Measurements from ENCODE around the gene AKAP6. TPM values are rescaled to one million over a fixed set of nuclear protein-coding genes. Genes with fewer than 3 reads are reported as not detected.
A peak's percentile ranks its signal among the peaks of the same experiment; 100 is the strongest.

Gene AKAP6
- total and polyA plus RNA-seq, 2 experiments from 2014 or later, result 0.38 to 0.42 TPM

DNA sequence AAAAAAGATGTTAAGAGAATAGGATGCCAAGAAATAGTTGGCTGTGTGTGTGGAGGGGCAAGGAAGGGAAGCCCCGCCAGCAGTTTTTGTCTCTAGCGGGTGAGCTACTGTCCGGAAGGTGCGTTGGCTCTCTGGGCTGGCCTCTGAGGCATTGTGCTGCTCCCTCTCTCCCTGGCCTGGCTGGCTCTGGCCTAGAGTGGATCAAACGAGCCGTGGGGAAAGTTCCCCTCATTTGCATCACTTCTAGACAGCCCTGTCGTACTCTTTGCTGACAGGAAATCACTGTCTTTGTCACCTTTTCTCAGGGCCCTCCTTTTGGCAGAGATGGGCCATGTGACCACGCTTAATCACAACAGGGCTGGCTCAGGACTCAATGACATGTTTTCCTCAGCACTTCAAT lies 373.5 kb downstream of the AKAP6 start:
- no peaks in the 10 kb centered on the region; the same call in 1 of the 2 replicates for H3K9me2 ChIP-seq (ENCODE audit: insufficient read depth)
- no peak overlapping the region for H3K4me3 ChIP-seq
- no peaks in the 10 kb centered on the region for H3F3A ChIP-seq (replicated peaks; ENCODE audit: low read depth)
- no peaks in the 10 kb centered on the region for H3K79me2 ChIP-seq (replicated peaks; ENCODE audit: insufficient read depth)
- DNase-seq (ENCODE audit: low spot score) (peak; percentile 69), ATAC-seq (peak; percentile 94)
- H3K36me3 ChIP-seq (ENCODE audit: insufficient read depth), result no peaks in the 10 kb centered on the region
- no peaks in the 10 kb centered on the region for H3K4me1 ChIP-seq (ENCODE audit: insufficient read depth)
- TF ChIP-seq CREB1 (CRISPR knock-in tag; IDR thresholded peaks at IDR 0.05; ENCODE audit: low read depth) (no peak), STAT1 (IDR thresholded peaks at IDR 0.05; ENCODE audit: unreplicated experiment) (no peak), EZH2 (IDR thresholded peaks at IDR 0.05; ENCODE audit: low read depth, unreplicated experiment) (no peak), POLR2AphosphoS5 (IDR thresholded peaks at IDR 0.05; ENCODE audit: low read depth) (no peak), ZNF114 (CRISPR knock-in tag; IDR thresholded peaks at IDR 0.05) (no peak), CTCF (conservative IDR thresholded peaks at IDR 0.05; ENCODE audit: low read depth in 2 of 2) (no peak), ETS1 (IDR thresholded peaks at IDR 0.05) (no peak), EZH2phosphoT487 (IDR thresholded peaks at IDR 0.05; ENCODE audit: unreplicated experiment) (no peak), ZNF462 (CRISPR knock-in tag; IDR thresholded peaks at IDR 0.05) (no peak)
- TF ChIP-seq, protein P1, sequence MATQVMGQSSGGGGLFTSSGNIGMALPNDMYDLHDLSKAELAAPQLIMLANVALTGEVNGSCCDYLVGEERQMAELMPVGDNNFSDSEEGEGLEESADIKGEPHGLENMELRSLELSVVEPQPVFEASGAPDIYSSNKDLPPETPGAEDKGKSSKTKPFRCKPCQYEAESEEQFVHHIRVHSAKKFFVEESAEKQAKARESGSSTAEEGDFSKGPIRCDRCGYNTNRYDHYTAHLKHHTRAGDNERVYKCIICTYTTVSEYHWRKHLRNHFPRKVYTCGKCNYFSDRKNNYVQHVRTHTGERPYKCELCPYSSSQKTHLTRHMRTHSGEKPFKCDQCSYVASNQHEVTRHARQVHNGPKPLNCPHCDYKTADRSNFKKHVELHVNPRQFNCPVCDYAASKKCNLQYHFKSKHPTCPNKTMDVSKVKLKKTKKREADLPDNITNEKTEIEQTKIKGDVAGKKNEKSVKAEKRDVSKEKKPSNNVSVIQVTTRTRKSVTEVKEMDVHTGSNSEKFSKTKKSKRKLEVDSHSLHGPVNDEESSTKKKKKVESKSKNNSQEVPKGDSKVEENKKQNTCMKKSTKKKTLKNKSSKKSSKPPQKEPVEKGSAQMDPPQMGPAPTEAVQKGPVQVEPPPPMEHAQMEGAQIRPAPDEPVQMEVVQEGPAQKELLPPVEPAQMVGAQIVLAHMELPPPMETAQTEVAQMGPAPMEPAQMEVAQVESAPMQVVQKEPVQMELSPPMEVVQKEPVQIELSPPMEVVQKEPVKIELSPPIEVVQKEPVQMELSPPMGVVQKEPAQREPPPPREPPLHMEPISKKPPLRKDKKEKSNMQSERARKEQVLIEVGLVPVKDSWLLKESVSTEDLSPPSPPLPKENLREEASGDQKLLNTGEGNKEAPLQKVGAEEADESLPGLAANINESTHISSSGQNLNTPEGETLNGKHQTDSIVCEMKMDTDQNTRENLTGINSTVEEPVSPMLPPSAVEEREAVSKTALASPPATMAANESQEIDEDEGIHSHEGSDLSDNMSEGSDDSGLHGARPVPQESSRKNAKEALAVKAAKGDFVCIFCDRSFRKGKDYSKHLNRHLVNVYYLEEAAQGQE (IDR thresholded peaks at IDR 0.05; ENCODE audit: unreplicated experiment), result no peak
- Mint-ChIP-seq H3K9me3 (no peaks in the 10 kb centered on the region), H3K27me3 (ENCODE audit: insufficient read depth, low read depth, poor library complexity) (no peaks in the 10 kb centered on the region), H3K36me3 (ENCODE audit: low read depth) (no peaks in the 10 kb centered on the region), H3K27ac (0 out of 2 replicates have a peak overlapping the region, but pooled peaks have one; percentile 57), H3K4me1 (peaks cover 7% of the 10 kb centered on the region; the same call in 2 of the 3 replicates), H3K4me3 (no peak overlapping the region)
- no peak overlapping the region for H3K4me2 ChIP-seq
- no peaks in the 10 kb centered on the region for H4K20me1 ChIP-seq (replicated peaks; ENCODE audit: insufficient read depth)
- H2AFZ ChIP-seq, result peak overlapping the region; percentile 0; the same call in 1 of the 2 replicates
- H3K27ac ChIP-seq (ENCODE audit: low read depth), result no peak overlapping the region
- no peaks in the 10 kb centered on the region for H3K27me3 ChIP-seq (ENCODE audit: insufficient read depth)

Data from GM23338 (cell line).